HEK293T (cell line): ENCODE data around the gene ATXN2L.
"Not testable (repeated sequence)": the region's sequence is repeated elsewhere in the genome, so short reads cannot be mapped to it uniquely, and the experiment has no call there.

Source experiments
- ARNT ChIP-seq: fragments of 450-650 bp; IDR thresholded peaks from 2 replicates; pipeline ENCODE4 v1.6.1; 2017; ENCODE audit warnings: mild to moderate bottlenecking
- BHLHE40 ChIP-seq: fragments of 450-650 bp; IDR thresholded peaks from 2 replicates; pipeline ENCODE4 v1.6.1; 2016; ENCODE audit warnings: mild to moderate bottlenecking, moderate library complexity, borderline replicate concordance
- CTBP1 ChIP-seq: fragments of 450-650 bp; IDR thresholded peaks from 2 replicates; pipeline ENCODE4 v1.6.1; 2016; ENCODE audit warnings: borderline replicate concordance
- FOXA1 ChIP-seq: fragments of 450-650 bp; IDR thresholded peaks from 2 replicates; pipeline ENCODE4 v1.6.1; 2016; ENCODE audit warnings: mild to moderate bottlenecking
- FOXM1 ChIP-seq: fragments of 450-650 bp; IDR thresholded peaks from 2 replicates; pipeline ENCODE4 v1.6.1; 2017; ENCODE audit warnings: mild to moderate bottlenecking, borderline replicate concordance
- HDGF ChIP-seq: fragments of 450-650 bp; IDR thresholded peaks from 2 replicates; pipeline ENCODE4 v1.6.1; 2017; ENCODE audit warnings: antibody characterized with exemption, borderline replicate concordance
- L3MBTL2 ChIP-seq: fragments of 450-650 bp; conservative IDR thresholded peaks from 2 replicates; pipeline ENCODE4 v1.6.1; 2016; ENCODE audit warnings: mild to moderate bottlenecking
- LEF1 ChIP-seq: fragments of 450-650 bp; IDR thresholded peaks from 2 replicates; pipeline ENCODE4 v1.6.1; 2017; ENCODE audit warnings: mild to moderate bottlenecking, borderline replicate concordance
- NFRKB ChIP-seq: fragments of 450-650 bp; IDR thresholded peaks from 2 replicates; pipeline ENCODE4 v1.6.1; 2016; ENCODE audit warnings: mild to moderate bottlenecking, moderate library complexity
- PKNOX1 ChIP-seq: fragments of 450-650 bp; IDR thresholded peaks from 2 replicates; pipeline ENCODE4 v1.6.1; 2016
- SP1 ChIP-seq: fragments of 450-650 bp; IDR thresholded peaks from 2 replicates; pipeline ENCODE4 v1.6.1; 2017
- SUZ12 ChIP-seq: fragments of 450-650 bp; IDR thresholded peaks from 2 replicates; pipeline ENCODE4 v1.6.1; 2016; ENCODE audit warnings: mild to moderate bottlenecking
- TARDBP ChIP-seq: fragments of 450-650 bp; IDR thresholded peaks from 2 replicates; pipeline ENCODE4 v1.6.1; 2016
- ZNF384 ChIP-seq: fragments of 450-650 bp; IDR thresholded peaks from 2 replicates; pipeline ENCODE4 v1.6.1; 2016

- not testable (repeated sequence) for TF ChIP-seq BHLHE40, CTBP1, SUZ12, PKNOX1, LEF1, TARDBP, SP1, HDGF, L3MBTL2, NFRKB, FOXA1, ARNT, FOXM1, ZNF384
These were observed 58.8 kb downstream of the ATXN2L start for GRCh38 chr16:28881565-28881964.
